Measurements from ENCODE around the gene INPP5E.

DNA sequence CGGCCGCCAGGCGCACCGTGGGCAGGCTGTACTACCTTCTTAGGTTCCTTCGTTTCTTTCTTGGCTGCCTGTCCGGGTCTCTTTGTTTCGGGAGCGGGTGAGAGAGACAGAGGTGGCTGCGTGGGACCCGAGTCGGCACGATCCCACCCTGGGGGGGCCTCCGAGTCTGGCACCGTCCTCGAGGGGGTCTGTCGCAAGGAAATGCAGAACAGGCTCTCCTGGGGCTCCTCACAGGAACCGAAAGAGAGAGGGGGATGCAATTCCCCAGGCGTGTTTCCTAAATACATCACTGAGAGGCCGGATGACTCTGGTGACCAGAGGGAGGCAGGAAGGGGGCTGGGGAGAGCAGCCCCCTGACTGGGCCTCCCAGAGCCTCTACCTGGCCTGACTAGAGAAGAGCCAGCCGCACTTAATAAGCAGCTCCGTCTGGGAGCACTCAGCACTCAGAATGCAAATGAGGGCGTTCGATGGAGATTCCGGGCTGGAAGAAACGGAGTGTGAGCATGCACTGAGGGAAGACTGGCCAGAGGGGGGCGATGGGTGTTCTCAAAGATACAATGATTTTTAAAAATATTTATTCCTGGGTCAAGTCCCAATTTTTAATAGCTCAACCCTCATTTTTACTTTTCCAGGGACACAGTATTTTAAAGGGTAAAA, 11.7 kb upstream of the INPP5E start:
- TF ChIP-seq, protein P1, sequence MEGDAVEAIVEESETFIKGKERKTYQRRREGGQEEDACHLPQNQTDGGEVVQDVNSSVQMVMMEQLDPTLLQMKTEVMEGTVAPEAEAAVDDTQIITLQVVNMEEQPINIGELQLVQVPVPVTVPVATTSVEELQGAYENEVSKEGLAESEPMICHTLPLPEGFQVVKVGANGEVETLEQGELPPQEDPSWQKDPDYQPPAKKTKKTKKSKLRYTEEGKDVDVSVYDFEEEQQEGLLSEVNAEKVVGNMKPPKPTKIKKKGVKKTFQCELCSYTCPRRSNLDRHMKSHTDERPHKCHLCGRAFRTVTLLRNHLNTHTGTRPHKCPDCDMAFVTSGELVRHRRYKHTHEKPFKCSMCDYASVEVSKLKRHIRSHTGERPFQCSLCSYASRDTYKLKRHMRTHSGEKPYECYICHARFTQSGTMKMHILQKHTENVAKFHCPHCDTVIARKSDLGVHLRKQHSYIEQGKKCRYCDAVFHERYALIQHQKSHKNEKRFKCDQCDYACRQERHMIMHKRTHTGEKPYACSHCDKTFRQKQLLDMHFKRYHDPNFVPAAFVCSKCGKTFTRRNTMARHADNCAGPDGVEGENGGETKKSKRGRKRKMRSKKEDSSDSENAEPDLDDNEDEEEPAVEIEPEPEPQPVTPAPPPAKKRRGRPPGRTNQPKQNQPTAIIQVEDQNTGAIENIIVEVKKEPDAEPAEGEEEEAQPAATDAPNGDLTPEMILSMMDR (IDR thresholded peaks at IDR 0.05 in 8 of 11, conservative IDR thresholded peaks at IDR 0.05 in 3 of 11): no peak
- TF ChIP-seq POLR2A (IDR thresholded peaks at IDR 0.05) (no peak), POLR2AphosphoS5 (IDR thresholded peaks at IDR 0.05) (no peak)
